K562 (cell line): Measurements from ENCODE around the gene KIF5C. TPM values are rescaled to one million over a fixed set of nuclear protein-coding genes. Genes with fewer than 3 reads are reported as not detected.

Experiments
- ATAC-seq: fragments of 200-7000 bp; cut with Tn5 transposase; 3 replicates; pipeline ENCODE4 v1.9.1; 2020; ENCODE audit warnings: moderate library complexity
- BruUV-seq: library from RNA; stranded (reverse); fragments of 400-500 nt; replicated peaks from 2 replicates; lab custom pipeline; 2021; lab: Mats Ljungman, UMichigan
- CTCF ChIA-PET: fragments of 300-600 bp; formaldehyde crosslinking; extraction: SDS; loops from one replicate; lab custom pipeline; 2021; ENCODE audit warnings: low intra/inter-chr PET ratio; lab: Yijun Ruan, JAX
- POLR2A ChIA-PET: fragments of 300-600, 350-650 bp; sonication (Branson Sonifier 250); formaldehyde crosslinking; extraction: SDS; loops from one replicate; lab custom pipeline; 2021; ENCODE audit warnings: antibody characterized with exemption, inconsistent platforms; lab: Yijun Ruan, JAX
- DNase-seq, 4 experiments: peaks; one replicate each; pipeline versions ENCODE4 v3.0.0 to v3.0.0-alpha.2; 2011 to 2018; ENCODE audit warnings: low spot score in 3 of 4, mixed read lengths in 3 of 4; ENCODE audit errors: extremely low read depth in 1 of 4
- FAIRE-seq: peaks from 2 replicates; lab custom pipeline; 2011; peaks lifted over from hg19 to GRCh38; lab: Jason Lieb, UNC
- H2AFZ ChIP-seq: 2 replicates; pipeline ENCODE4 v1.6.0; 2011; ENCODE audit warnings: low read depth, low read length, control low read depth, inconsistent platforms
- H3K27ac ChIP-seq: fragments of 200-600 bp; 3 replicates; pipeline ENCODE4 v1.8.0; 2011; ENCODE audit warnings: low read depth, mild to moderate bottlenecking, control low read depth, inconsistent platforms, low read length, moderate library complexity, mixed read lengths; ENCODE audit errors: extremely low read depth
- H3K27me3 ChIP-seq, 2 experiments: fragments of 300-600 bp in 1 of 2; 2 replicates in 1 of 2; 3 replicates in 1 of 2; pipeline versions ENCODE4 v1.6.0 to v1.8.0; 2011; ENCODE audit warnings: inconsistent platforms in 2 of 2, low read length in 2 of 2, mild to moderate bottlenecking in 1 of 2, mixed read lengths in 1 of 2, moderate library complexity in 1 of 2; ENCODE audit not compliant: control insufficient read depth in 2 of 2, insufficient read depth in 2 of 2
- H3K36me3 ChIP-seq: fragments of 300-600 bp; 3 replicates; pipeline ENCODE4 v1.8.0; 2011; ENCODE audit warnings: mild to moderate bottlenecking, low read length, inconsistent platforms; ENCODE audit not compliant: control insufficient read depth, insufficient read depth
- H3K4me1 ChIP-seq, 2 experiments: fragments of 200-600 bp in 1 of 2; replicated peaks in 1 of 2; 2 replicates in 1 of 2; 3 replicates in 1 of 2; pipeline versions ENCODE4 v1.5.1 to v1.8.0; 2011; ENCODE audit warnings: inconsistent platforms in 2 of 2, low read length in 2 of 2, mild to moderate bottlenecking in 1 of 2, mixed read lengths in 1 of 2, moderate library complexity in 1 of 2; ENCODE audit not compliant: control insufficient read depth in 2 of 2, insufficient read depth in 2 of 2
- H3K4me2 ChIP-seq: 2 replicates; pipeline ENCODE4 v1.6.1; 2011; ENCODE audit warnings: low read length, control low read depth, inconsistent platforms, mixed read lengths; ENCODE audit not compliant: insufficient read depth
- H3K4me3 ChIP-seq: fragments of 200-600 bp; sonication (generic), shearing (Covaris generic); 2 replicates; pipeline ENCODE4 v1.5.1; 2016; ENCODE audit warnings: control low read depth, inconsistent platforms
- H3K79me2 ChIP-seq: fragments of 200-600 bp; 3 replicates; pipeline ENCODE4 v1.8.0; 2011; ENCODE audit warnings: low read length, inconsistent platforms; ENCODE audit not compliant: control insufficient read depth, insufficient read depth
- H3K9ac ChIP-seq, 2 experiments: 2 replicates each; pipeline versions ENCODE4 v1.6.0 to v1.6.1; 2011; ENCODE audit warnings: low read depth in 2 of 2, low read length in 2 of 2, control low read depth in 1 of 2, inconsistent platforms in 1 of 2, mild to moderate bottlenecking in 1 of 2, mixed read lengths in 1 of 2; ENCODE audit not compliant: insufficient read depth in 1 of 2
- H3K9me1 ChIP-seq: one replicate; pipeline ENCODE4 v1.6.0; 2011; ENCODE audit warnings: inconsistent platforms, mild to moderate bottlenecking, low read length, moderate library complexity; ENCODE audit not compliant: control insufficient read depth, insufficient read depth
- H3K9me3 ChIP-seq: replicated peaks from 2 replicates; pipeline ENCODE4 v1.5.1; 2011; ENCODE audit warnings: low read depth, low read length, inconsistent platforms; ENCODE audit not compliant: control insufficient read depth, insufficient read depth
- H4K20me1 ChIP-seq: replicated peaks from 2 replicates; pipeline ENCODE4 v1.6.1; 2011; ENCODE audit warnings: low read length, inconsistent platforms, mixed read lengths; ENCODE audit not compliant: control insufficient read depth, insufficient read depth
- KAT2B ChIP-seq: IDR thresholded peaks from one replicate; pipeline ENCODE4 v1.6.1; 2012; ENCODE audit warnings: low read depth, mild to moderate bottlenecking, control low read depth, inconsistent platforms, low read length, moderate library complexity
- MYNN ChIP-seq, 2 experiments: sonication (generic); formaldehyde crosslinking in 1 of 2; IDR thresholded peaks; 2 replicates each; pipeline versions ENCODE4 v1.5.0 to v1.6.1; 2016 to 2020; ENCODE audit warnings: antibody characterized with exemption in 1 of 2, missing genetic modification reagents in 1 of 2
- RFX1 ChIP-seq: fragments of 450-650 bp; IDR thresholded peaks from 2 replicates; pipeline ENCODE4 v1.6.1; 2016; ENCODE audit warnings: mild to moderate bottlenecking, moderate library complexity
- SAFB2 ChIP-seq: fragments of 200-400 bp; formaldehyde crosslinking; IDR thresholded peaks from 2 replicates; pipeline ENCODE4 v1.6.1; 2018; ENCODE audit warnings: borderline replicate concordance, low read length, low read depth, moderate library complexity; ENCODE audit not compliant: severe bottlenecking
- THAP12 ChIP-seq: fragments of 250-450 bp; sonication (Bioruptor Pico); IDR thresholded peaks from 2 replicates; pipeline ENCODE4 v1.9.0; 2021; ENCODE audit warnings: mild to moderate bottlenecking, inconsistent platforms
- ZNF133 ChIP-seq: fragments of 250-450 bp; sonication (Bioruptor Pico); IDR thresholded peaks from 2 replicates; pipeline ENCODE4 v1.4.0; 2020; ENCODE audit warnings: mild to moderate bottlenecking
- ZNF3 ChIP-seq: fragments of 250-450 bp; sonication (Bioruptor Pico); IDR thresholded peaks from 2 replicates; pipeline ENCODE4 v1.5.0; 2021; ENCODE audit warnings: mild to moderate bottlenecking, moderate library complexity
- WGBS: fragments of 100-300 bp; shearing (Covaris generic); methylation state at CpG from one replicate; pipeline ENCODE4 v1.1.6; 2016; ENCODE audit warnings: low coverage, mixed read lengths; ENCODE audit not compliant: insufficient coverage; ENCODE audit errors: missing lambda C conversion rate; 5-methylcytosine and 5-hydroxymethylcytosine counted together
- in situ Hi-C: fragments of 300-500 bp; cut with MboI; formaldehyde crosslinking; loops from 4 replicates; pipeline ENCODE4 v1.15.0; 2018; ENCODE audit warnings: inconsistent platforms, mixed read lengths
- intact Hi-C: fragments of 100-400 bp; cut with micrococcal nuclease; formaldehyde crosslinking; loops from 2 replicates; pipeline ENCODE4 v1.14.2; 2022
- polyA plus RNA-seq, 8 experiments: library from polyadenylated mRNA; depleted of rRNA in 4 of 8; stranded (reverse) in 5 of 8; unstranded in 3 of 8; fragments of >200 nt; fragmentation: Nextera tagmentation in 2 of 8; fragmentation: Illumina TruSeq in 1 of 8; extraction: Ambion mirVana in 2 of 8; extraction: Trizol in 1 of 8; gene quantifications; 2 replicates each; pipeline versions ENCODE4 v1.2.1 to v1.2.3, GENCODE V29; 2011 to 2014; ENCODE audit warnings: inconsistent platforms in 1 of 8, missing spikeins in 1 of 8
- total RNA-seq, 7 experiments: library from RNA; depleted of rRNA in 6 of 7; stranded (reverse); fragments of >200 nt in 6 of 7; fragmentation: Illumina TruSeq in 2 of 7; extraction: Trizol in 2 of 7; gene quantifications; 2 replicates each; pipeline versions ENCODE4 v1.2.1 to v1.2.3, GENCODE V29; 2011 to 2021; ENCODE audit warnings: low replicate concordance in 1 of 7

Gene KIF5C
- total and polyA plus RNA-seq, 9 of the 15 experiments (the other 6 are each of a cell fraction or from before 2014, with no cell fraction given): 0.01 to 0.09 (median 0.01) TPM; not detected in 6

GRCh38 chr2:148968301-148968700, 93.3 kb downstream of the KIF5C start:
- DNase-seq (no peak), ATAC-seq (no peak), FAIRE-seq (no peak)
- no peak overlapping the region for H3K27ac ChIP-seq
- no peaks in the 10 kb centered on the region for H3K4me1 ChIP-seq
- CTCF ChIA-PET: no interaction called here
- H3K27me3 ChIP-seq: peaks cover 0 to 11% of the 10 kb centered on the region in 2 experiments; a peak in 2 of 5 replicates
- no peak overlapping the region for H2AFZ ChIP-seq
- H3K4me2 ChIP-seq: no peak overlapping the region
- no peaks in the 10 kb centered on the region for H3K9me1 ChIP-seq
- TF ChIP-seq RFX1 (no peak), ZNF3 (CRISPR knock-in tag) (no peak), ZNF133 (no peak), MYNN (IDR thresholded peaks at IDR 0.05) (no peak), MYNN (CRISPR knock-in tag; IDR thresholded peaks at IDR 0.05) (no peak), SAFB2 (no peak), KAT2B (no peak), THAP12 (CRISPR knock-in tag) (no peak)
- in situ Hi-C loops: no loop called here
- H3K4me3 ChIP-seq: no peak overlapping the region
- BruUV-seq: no TSS peak
- H4K20me1 ChIP-seq: no peaks in the 10 kb centered on the region
- WGBS: 0% methylated on average over 4 of the region's 4 CpGs
- H3K9ac ChIP-seq: no peak overlapping the region
- H3K36me3 ChIP-seq: no peaks in the 10 kb centered on the region
- POLR2A ChIA-PET: interaction anchor here (1.1 to 2.5 kb wide), 2 partner anchors 10 to 15 kb away, joined by 3 to 10 read pairs; no protein-coding TSS in a partner anchor
- H3K9me3 ChIP-seq: no peaks in the 10 kb centered on the region
- no peaks in the 10 kb centered on the region for H3K79me2 ChIP-seq
- intact Hi-C loops: no loop called here
